Mesothelial cell of epicardium (in vitro differentiated cells): ENCODE measurements around the gene PSEN1. TPM values are rescaled to one million over a fixed set of nuclear protein-coding genes. Genes with fewer than 3 reads are reported as not detected.

Source experiments
- DNase-seq, 2 experiments: peaks; one replicate each; pipeline ENCODE4 v3.0.0; 2021; ENCODE audit warnings: low spot score in 2 of 2; ENCODE audit not compliant: unreplicated experiment in 2 of 2
- H3K27ac Mint-ChIP-seq: 2 replicates; pipeline ENCODE4 v1.8.0; 2021; ENCODE audit warnings: mixed read lengths
- H3K27me3 Mint-ChIP-seq: 2 replicates; pipeline ENCODE4 v1.8.0; 2021; ENCODE audit warnings: low read depth, mixed read lengths
- H3K36me3 Mint-ChIP-seq: 2 replicates; pipeline ENCODE4 v1.8.0; 2021; ENCODE audit warnings: mixed read lengths
- H3K4me1 Mint-ChIP-seq: 2 replicates; pipeline ENCODE4 v1.8.0; 2021; ENCODE audit warnings: mixed read lengths
- H3K4me3 Mint-ChIP-seq: 2 replicates; pipeline ENCODE4 v1.8.0; 2021; ENCODE audit warnings: mild to moderate bottlenecking, moderate library complexity, mixed read lengths
- H3K9me3 Mint-ChIP-seq: 2 replicates; pipeline ENCODE4 v1.8.0; 2021; ENCODE audit warnings: mixed read lengths
- CTCF ChIP-seq: fragments of 200-600 bp; sonication (generic); IDR thresholded peaks from one replicate; pipeline ENCODE4 v1.5.0; 2021; ENCODE audit warnings: antibody characterized with exemption; ENCODE audit not compliant: unreplicated experiment
- total RNA-seq: library from RNA; stranded (reverse); gene quantifications from 3 replicates; pipeline ENCODE4 v1.2.1, GENCODE V29; 2021

PSEN1 gene
- total RNA-seq, 1 donor from 2014 or later = 59.9 TPM

GRCh38 chr14:73217411-73217810, 81.1 kb downstream of the PSEN1 start:
- Mint-ChIP-seq H3K4me3 (no peak overlapping the region), H3K9me3 (no peaks in the 10 kb centered on the region), H3K27ac (no peak overlapping the region), H3K27me3 (no peaks in the 10 kb centered on the region), H3K4me1 (no peaks in the 10 kb centered on the region), H3K36me3 (peaks cover 61% of the 10 kb centered on the region)
- DNase-seq = no peak
- no peak for TF ChIP-seq CTCF

- Mint-ChIP-seq H3K27me3 (no peaks in the 10 kb centered on the region), H3K4me1 (no peaks in the 10 kb centered on the region), H3K36me3 (peaks cover 46% of the 10 kb centered on the region), H3K27ac (no peak overlapping the region), H3K4me3 (no peak overlapping the region), H3K9me3 (no peaks in the 10 kb centered on the region)
- DNase-seq = no peak
- TF ChIP-seq CTCF = no peak
Measured at GRCh38 chr14:73220061-73220460, 83.8 kb downstream of the PSEN1 start.

- no peak for TF ChIP-seq CTCF
- Mint-ChIP-seq H3K4me3 (no peak overlapping the region), H3K27me3 (no peaks in the 10 kb centered on the region), H3K9me3 (no peaks in the 10 kb centered on the region), H3K4me1 (no peaks in the 10 kb centered on the region), H3K36me3 (peaks cover 44% of the 10 kb centered on the region), H3K27ac (no peak overlapping the region)
- no peak for DNase-seq
Measured at GRCh38 chr14:73220634-73221033, 84.3 kb downstream of the PSEN1 start.

- no peaks in the 10 kb centered on the region for H3K27me3 Mint-ChIP-seq
- no peak for TF ChIP-seq CTCF
- H3K36me3 Mint-ChIP-seq = peaks cover 40% of the 10 kb centered on the region
- no peak overlapping the region for H3K4me3 Mint-ChIP-seq
- no peaks in the 10 kb centered on the region for H3K9me3 Mint-ChIP-seq
- DNase-seq = no peak
- H3K27ac Mint-ChIP-seq = no peak overlapping the region
- H3K4me1 Mint-ChIP-seq = no peaks in the 10 kb centered on the region
Measured at GRCh38 chr14:73221945-73222344, 85.6 kb downstream of the PSEN1 start.

GRCh38 chr14:73223049-73223448, 86.7 kb downstream of the PSEN1 start:
- DNase-seq = no peak
- H3K9me3 Mint-ChIP-seq = no peaks in the 10 kb centered on the region
- TF ChIP-seq CTCF = no peak
- no peaks in the 10 kb centered on the region for H3K27me3 Mint-ChIP-seq
- H3K36me3 Mint-ChIP-seq = peaks cover 34% of the 10 kb centered on the region
- H3K4me1 Mint-ChIP-seq = peaks cover 4% of the 10 kb centered on the region
- no peak overlapping the region for H3K4me3 Mint-ChIP-seq
- H3K27ac Mint-ChIP-seq = no peak overlapping the region

- H3K27me3 Mint-ChIP-seq = no peaks in the 10 kb centered on the region
Measured at GRCh38 chr14:73225496-73225895, 89.2 kb downstream of the PSEN1 start.

More at GRCh38 chr14:73225496-73225895, 89.2 kb downstream of the PSEN1 start:
- no peak overlapping the region for H3K4me3 Mint-ChIP-seq
- H3K9me3 Mint-ChIP-seq = no peaks in the 10 kb centered on the region
- no peak overlapping the region for H3K27ac Mint-ChIP-seq
- H3K36me3 Mint-ChIP-seq = peaks cover 17% of the 10 kb centered on the region
- peaks cover 12% of the 10 kb centered on the region for H3K4me1 Mint-ChIP-seq
- TF ChIP-seq CTCF = no peak
- DNase-seq = no peak
